GM12872 (cell line): ENCODE data around the gene C1orf56.

Source experiments
- CTCF ChIP-seq: IDR thresholded peaks from 3 replicates; pipeline ENCODE4 v1.5.1; 2011; ENCODE audit warnings: low read depth, mild to moderate bottlenecking, low read length, moderate library complexity; ENCODE audit not compliant: insufficient read depth

Gene C1orf56

GRCh38 chr1:151032164-151032563 is 15.4 kb upstream of the C1orf56 start:
- TF ChIP-seq CTCF = no peak

- no peak for TF ChIP-seq CTCF
Observed at GRCh38 chr1:151035167-151035566, 12.4 kb upstream of the C1orf56 start.

- no peak for TF ChIP-seq CTCF
Observed at GRCh38 chr1:151036356-151036755, 11.2 kb upstream of the C1orf56 start, which contains the start of gene BNIPL. Gene BNIPL, plus strand, starts transcription at chr1:151036586. Its CDS starts 140 bp downstream, at chr1:151036726.

GRCh38 chr1:151037032-151037431 is 10.5 kb upstream of the C1orf56 start:
- TF ChIP-seq CTCF = no peak

GRCh38 chr1:151039521-151039920 is 8.0 kb upstream of the C1orf56 start:
- TF ChIP-seq CTCF = no peak

GRCh38 chr1:151043163-151043562 is 4.4 kb upstream of the C1orf56 start:
- TF ChIP-seq CTCF = no peak

GRCh38 chr1:151047925-151048644 is 534 bp downstream of the C1orf56 start:
- peak; percentile 71 for TF ChIP-seq CTCF
